ENCODE measurements around the gene CDK2.
A peak's percentile ranks its signal among the peaks of the same experiment; 100 is the strongest.

CDK2 gene

GRCh38 chr12:56011509-56012090 lies 45.0 kb downstream of the CDK2 start:
- DNase-seq (ENCODE audit: low read depth in 3 of 3): no peak

DNA sequence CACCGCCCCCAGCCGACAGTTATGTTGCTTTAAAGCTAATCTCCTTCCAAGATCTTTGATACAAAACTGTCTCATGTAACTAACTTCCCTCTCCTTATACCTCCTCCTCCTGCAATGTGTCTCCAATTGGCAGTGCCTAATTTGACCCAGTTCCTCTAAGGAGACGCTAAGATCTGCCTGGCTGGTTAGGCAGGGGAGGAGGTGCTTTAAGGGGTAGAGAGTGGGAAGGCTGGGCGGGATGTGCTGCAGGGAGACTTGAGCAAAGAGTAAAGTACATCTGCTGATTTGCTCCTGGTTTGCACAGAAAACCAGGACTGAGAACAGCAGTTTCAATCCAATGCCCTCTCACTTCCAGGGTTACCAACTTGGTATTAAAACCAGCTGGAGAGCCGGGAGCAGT lies 46.9 kb downstream of the CDK2 start:
- no peak for DNase-seq (ENCODE audit: low read depth in 3 of 3)

DNA sequence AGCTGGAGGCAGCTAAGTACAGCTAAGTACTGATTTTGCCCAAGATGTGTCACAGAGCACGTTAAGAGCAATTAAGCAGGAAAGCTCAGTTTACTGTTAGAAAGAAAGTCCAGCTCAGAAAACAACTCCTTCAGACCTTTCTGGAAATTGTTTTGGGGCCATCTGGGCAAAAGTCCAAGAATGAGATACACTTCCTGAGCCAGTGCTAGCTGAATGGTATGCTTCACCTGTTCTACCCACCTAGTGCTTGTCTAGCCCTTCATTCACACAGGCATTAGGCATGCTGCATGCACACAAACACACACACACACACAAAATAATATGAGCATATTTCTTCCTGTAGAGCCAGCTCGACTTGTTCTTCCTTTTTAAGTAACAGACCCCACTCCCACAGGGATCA lies 47.6 kb downstream of the CDK2 start:
- DNase-seq (ENCODE audit: low read depth in 3 of 3): no peak

- no peak for DNase-seq (ENCODE audit: low read depth in 3 of 3)
Measured at GRCh38 chr12:56017181-56017580, 50.6 kb downstream of the CDK2 start.

DNA sequence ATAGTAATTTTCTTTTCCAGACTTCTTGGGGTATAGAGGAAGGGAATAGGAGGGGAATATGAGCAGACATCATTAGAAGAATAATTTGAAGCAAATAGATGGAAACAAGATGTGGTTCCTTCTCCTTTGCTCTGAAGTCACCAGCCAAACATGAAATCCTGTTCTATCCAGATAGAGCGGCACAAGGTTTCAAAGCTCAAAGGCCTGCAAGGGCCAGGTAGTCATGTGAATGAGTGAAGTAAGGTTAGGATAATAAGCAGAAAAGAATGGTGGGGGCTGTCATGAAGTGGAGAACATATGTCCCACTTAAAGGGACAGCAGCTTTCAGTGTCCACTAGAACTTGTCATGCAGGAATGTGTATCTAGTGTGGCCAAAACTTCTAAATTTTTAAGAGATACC lies 51.7 kb downstream of the CDK2 start:
- DNase-seq (ENCODE audit: low read depth in 3 of 3): no peak

DNA sequence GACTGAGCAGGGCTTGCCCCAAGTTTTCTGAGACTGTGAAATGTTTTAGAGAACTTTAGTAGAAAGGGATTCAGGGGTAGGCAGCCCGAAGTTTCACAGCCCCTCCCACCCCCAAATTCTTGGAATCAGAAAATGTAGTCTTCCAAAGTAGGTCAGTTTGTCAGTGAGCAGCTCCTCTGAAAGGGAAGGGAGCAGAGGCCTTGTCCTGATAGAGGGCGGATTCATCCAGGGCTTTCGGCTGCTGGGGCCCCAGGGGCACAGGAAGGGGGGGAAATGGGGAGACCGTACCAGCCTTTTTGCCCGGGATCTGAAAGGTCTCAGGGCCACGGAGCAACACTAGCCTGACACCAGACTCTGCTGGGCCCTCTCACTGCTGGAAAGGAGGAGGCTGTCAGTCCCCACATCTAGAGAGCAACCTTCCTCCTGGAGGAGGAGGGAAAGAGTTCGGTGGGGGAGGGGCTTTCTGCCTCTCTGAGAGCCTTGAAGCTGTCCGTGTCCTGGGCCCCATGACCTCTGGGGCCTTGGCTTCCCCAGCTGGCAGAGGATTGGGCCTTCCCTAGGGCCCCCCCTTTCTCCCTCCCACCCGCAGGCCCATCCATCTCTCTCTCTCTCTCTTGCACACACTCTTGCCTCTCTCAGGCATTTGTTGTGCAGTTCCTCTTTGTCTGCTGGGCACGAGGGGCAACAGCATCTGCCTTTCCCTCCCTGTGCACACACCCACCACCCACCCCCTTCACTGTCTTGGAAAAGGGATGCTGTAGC lies 54.0 kb downstream of the CDK2 start, which contains the start of gene IKZF4:
IKZF4 (plus strand) TSS at position 621 of the 762 bp plus-strand sequence. CDS start 451 bp downstream, outside the sequence.
- DNase-seq (ENCODE audit: low read depth in 3 of 3): peak in 1 of 3 experiments; percentile 31

GRCh38 chr12:56021889-56022497 lies 55.4 kb downstream of the CDK2 start:
- no peak for DNase-seq (ENCODE audit: low read depth in 3 of 3)

All from stimulated activated CD4-positive, alpha-beta T cell treated with anti-CD3 and anti-CD28 coated beads, TNF-alpha, amount 100 ng/mL, for 24 hours (primary cell).